HG02973 (cell line): ENCODE results near the gene DLGAP4.
"Not testable (repeated sequence)": the region's sequence is repeated elsewhere in the genome, so short reads cannot be mapped to it uniquely, and the experiment has no call there.

Experiments used
- ATAC-seq: cut with Tn5 transposase; IDR thresholded peaks from one replicate; pipeline ENCODE4 v1.9.1; 2021; ENCODE audit warnings: moderate library complexity; ENCODE audit not compliant: unreplicated experiment

DLGAP4 gene

GRCh38 chr20:36370991-36371790 is 65.1 kb downstream of the DLGAP4 start:
- ATAC-seq: no peak

DNA sequence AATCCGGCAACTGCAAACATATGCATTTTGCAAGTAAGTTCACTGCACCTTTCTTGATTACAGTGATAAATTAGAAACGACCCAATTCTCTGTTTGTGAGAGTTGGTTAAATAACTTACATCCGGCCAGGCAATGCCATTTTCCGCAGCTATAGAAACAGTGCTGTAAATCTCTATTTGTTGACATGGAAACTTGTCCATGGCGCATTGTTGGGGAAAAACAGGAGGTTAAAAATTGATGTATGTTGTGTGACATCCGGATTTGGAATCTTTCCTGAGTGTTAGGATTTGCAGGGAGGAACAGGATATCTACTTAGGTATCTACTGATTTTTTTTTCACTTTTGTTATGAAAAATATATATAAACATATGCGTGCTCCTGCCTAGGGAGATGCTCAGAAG is 66.5 kb downstream of the DLGAP4 start:
- ATAC-seq: no peak

GRCh38 chr20:36373089-36373488 is 67.0 kb downstream of the DLGAP4 start:
- no peak for ATAC-seq

DNA sequence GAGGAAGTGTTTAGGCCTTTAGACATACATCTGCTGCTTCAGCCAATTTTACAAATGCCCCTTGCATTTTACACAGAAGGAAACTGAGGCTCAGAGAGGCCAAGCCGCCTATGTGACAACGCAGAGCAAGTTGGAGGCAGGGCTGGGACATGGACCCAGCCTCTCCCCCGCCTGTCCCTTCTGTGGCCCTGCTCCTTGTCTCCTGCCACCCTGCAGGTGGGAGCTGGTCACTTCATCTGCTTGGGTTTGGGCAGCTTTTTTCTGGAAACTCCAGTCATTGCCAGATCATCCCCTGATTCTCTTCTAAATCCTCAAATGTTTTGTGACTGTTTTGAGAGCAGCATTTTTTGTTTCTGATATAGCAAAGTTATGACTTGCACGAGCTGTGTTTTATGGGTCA is 68.9 kb downstream of the DLGAP4 start:
- ATAC-seq: no peak

DNA sequence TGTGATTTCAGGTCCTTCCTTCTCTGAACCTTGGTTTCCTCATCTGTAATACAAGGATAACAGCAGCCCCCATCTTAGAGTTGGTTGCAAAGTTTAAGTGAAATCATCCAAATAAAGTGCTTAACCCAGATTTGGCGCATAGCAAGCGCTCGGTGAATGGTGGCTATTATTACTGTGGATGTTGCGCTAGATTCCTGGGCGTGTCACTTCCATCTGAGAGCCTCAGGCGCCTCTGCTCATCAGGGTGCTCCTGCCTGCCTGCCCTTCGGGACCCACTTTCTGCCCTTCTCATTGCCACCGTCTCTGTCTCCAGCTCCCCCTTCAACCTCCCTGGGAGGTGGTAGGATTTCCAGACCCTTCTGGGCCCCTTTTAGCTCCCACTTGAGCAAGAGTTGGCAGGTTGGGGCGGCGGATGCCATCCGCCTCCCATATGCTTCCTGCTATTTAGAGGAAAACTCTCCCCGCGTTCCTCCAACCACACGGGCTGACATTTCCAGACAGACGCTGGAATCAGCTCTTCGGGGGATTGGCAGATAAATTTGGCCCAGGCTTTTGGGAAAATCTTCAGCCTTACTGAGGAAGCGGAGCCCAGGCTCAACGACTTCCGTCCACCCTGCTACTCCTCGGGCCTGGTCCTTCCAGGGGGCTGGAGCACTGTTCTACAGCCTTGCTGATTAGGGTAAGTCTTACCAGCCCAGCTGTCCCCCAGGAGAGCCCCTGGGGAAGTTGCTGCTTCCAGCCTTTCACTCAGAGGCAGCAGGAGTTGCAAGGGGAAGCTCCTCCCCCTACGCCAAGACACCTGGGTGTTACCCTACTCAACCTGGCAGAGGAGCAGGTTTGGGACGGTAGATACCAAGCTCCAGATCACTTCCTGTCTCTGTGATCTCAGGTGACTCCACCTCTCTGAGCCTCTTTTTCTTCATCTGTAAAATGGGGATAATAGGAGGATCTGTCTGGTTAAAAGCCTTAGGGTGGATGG is 71.5 kb downstream of the DLGAP4 start:
- ATAC-seq: no peak

- no peak for ATAC-seq
Measured at GRCh38 chr20:36378686-36379085, 72.5 kb downstream of the DLGAP4 start.

- not testable (repeated sequence) for ATAC-seq
Measured at GRCh38 chr20:36379914-36380313, 73.8 kb downstream of the DLGAP4 start.

DNA sequence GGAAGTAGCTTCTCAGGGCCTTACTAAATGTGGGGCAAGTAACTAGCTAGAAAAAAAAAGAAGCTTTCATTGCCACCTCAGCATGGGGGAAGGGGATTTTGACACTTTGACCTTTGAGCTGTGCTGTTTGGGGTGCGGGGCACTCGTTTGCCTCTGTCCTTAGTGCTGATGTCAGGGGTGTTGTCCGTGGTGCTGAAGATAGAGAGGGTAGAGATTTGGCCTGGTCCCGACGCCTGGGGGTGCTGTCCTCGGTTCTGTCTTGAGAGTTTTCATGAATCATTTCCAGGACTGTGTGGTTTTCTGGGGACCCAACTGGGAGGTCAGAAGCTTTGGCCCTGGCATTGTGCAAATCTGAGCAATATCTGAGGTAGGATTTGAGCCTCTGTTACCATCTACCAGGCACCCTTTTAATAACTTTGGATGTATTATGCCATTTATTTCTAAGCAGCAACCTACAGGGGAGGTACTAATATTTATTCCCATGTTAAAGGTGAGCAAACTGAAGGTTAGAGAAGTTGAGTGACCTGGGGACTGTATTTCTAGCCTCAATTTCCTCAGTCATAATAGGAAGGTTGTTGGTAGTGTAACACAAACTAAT is 78.0 kb downstream of the DLGAP4 start:
- ATAC-seq: no peak

DNA sequence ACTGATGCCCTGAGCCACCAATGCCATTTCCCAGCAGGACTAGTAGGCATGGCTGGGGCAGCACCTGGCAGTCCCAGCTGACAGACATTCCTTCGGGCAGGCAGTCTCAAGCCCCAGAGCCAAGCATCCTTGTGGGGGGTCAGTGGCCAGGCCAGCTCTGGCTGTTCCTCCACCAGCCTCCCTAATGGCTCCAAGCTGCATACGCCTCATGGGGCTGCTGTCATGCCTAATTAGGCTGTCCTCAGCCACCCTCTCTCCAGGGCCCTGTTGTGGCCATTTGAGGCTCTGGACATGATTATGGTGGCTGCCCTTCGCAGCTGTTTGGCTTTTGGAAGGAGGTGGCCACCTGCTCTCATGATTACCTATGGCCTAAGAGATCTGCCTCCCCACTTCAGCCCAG is 79.4 kb downstream of the DLGAP4 start:
- no peak for ATAC-seq

GRCh38 chr20:36386236-36386635 is 80.1 kb downstream of the DLGAP4 start:
- no peak for ATAC-seq

DNA sequence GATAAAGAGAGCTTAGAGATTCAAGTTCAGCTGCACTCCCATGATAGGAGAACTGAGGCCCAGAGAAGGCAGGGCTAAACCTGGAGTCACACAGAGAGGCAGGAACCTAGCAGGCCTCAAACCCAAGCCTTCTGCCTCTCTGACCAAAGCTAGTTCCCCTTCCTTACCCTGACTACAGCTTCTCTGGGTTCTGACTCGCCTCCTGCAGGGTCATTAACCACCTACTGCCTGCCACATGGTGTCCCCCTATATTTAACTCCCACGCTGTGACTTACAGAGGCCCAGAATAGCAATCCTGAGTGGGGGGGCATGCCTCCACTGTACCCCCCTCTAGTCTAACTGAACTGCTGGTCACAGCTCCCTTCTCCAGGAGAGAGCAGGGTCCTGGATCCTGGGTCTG is 84.1 kb downstream of the DLGAP4 start:
- no peak for ATAC-seq

- no peak for ATAC-seq
Measured at GRCh38 chr20:36390719-36391415, 84.7 kb downstream of the DLGAP4 start.

GRCh38 chr20:36391456-36391855 is 85.3 kb downstream of the DLGAP4 start:
- ATAC-seq: no peak

DNA sequence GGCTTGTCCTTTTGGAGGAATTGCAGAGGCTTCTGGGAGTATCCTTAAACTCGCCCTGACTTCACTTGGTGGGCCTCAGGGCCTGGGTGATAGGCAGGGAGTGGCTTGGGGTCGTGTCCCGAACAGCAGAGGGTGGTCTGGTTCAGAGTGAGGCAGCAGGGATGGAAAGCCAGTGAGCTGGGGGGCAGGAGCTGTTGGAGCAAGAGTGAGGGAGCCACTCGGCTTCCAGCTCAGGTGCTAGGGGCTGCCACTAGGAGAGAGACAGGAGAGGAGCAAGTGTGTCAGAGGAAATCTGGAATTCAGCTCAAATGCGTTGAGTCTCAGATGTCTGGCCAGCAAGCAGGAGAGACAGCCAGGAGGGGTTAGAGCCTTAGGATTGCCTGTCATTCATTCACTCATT is 85.8 kb downstream of the DLGAP4 start:
- no peak for ATAC-seq

GRCh38 chr20:36392989-36393388 is 86.8 kb downstream of the DLGAP4 start:
- ATAC-seq: no peak

DNA sequence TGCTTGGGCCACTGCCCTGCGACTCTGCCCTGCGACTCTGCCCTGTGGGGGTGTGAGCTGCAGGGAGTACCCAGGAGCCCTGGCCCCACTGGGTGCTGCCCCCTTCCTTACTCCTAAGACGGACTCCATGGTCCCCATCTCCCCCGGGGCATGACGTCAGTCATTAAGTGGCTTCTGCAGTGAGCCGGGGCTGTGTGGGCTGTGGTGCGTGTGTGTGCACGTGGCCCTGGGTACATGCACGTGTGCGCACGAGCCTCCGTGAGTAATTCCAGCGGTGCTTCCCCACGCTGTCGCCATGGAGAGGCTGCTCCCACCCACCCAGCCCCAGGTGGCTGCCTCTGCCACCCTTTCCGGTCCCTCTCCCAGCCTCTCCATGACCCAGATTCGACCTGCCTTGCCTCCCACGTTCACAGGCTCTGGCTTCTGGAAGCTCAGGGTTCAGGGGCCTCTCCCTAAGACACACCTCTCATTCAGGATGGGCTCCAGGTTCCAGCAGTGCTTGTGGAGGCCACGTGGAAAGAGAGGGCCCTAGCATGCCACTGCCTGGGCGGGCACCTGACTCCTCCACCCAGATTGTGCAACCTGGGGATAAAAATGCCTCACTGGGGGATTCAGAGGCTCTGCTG is 88.3 kb downstream of the DLGAP4 start:
- no peak for ATAC-seq

- no peak for ATAC-seq
Measured at GRCh38 chr20:36396340-36396739, 90.2 kb downstream of the DLGAP4 start.

GRCh38 chr20:36396847-36397630 is 90.9 kb downstream of the DLGAP4 start:
- no peak for ATAC-seq

DNA sequence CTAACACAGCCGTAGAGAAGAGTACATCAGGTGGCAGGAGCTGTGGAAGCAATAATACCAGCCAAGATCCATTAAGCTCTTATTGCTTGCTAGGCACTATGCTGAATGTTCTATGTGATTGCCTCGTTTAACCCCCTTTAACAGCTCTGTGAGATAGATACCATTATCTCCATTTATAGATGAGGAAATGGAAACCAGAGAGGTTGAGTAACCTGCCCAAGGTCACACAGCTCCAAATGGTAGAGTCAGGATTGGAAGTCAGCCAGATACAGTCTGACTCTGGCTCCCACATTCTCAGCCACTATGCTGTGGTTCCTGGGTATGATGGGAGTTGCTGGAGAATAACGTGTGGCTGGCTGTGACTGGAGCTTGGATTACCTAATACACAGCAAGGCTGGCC is 92.4 kb downstream of the DLGAP4 start:
- ATAC-seq: no peak
